Measurements from ENCODE around the gene RTL9. TPM values are rescaled to one million over a fixed set of nuclear protein-coding genes. Genes with fewer than 3 reads are reported as not detected.
A peak's percentile ranks its signal among the peaks of the same experiment; 100 is the strongest.

The RTL9 gene
- polyA plus RNA-seq, 1 of the 3 experiments (the other 2 are of a cell fraction): 0.02 TPM

- Histone ChIP-seq H3F3A (replicated peaks; ENCODE audit: insufficient read depth) (peaks cover 6% of the 10 kb centered on the region), H3K9me2 (no peaks in the 10 kb centered on the region), H2AFZ (ENCODE audit: low read depth) (peak overlapping the region; percentile 36; the same call in 1 of the 2 replicates), H3K27me3 (ENCODE audit: insufficient read depth) (no peaks in the 10 kb centered on the region), H3K9me3 (no peaks in the 10 kb centered on the region), H4K20me1 (ENCODE audit: insufficient read depth) (no peaks in the 10 kb centered on the region), H3K4me1 (ENCODE audit: control insufficient read depth in 1 of 2, insufficient read depth in 2 of 2, low read depth in 1 of 2, low read length in 1 of 2) (no peaks in the 10 kb centered on the region), H3K27ac (ENCODE audit: low read depth in 2 of 2, low read length in 1 of 2) (peak overlapping the region in 1 of 2 experiments; percentile 83; a peak in 2 of 4 replicates), H3K4me2 (peak overlapping the region; percentile 20; the same call in 1 of the 2 replicates), H3K4me3 (ENCODE audit: low read depth in 2 of 2, low read length in 1 of 2) (no peak overlapping the region), H3K9ac (peak overlapping the region; percentile 52; the same call in 1 of the 2 replicates), H3K79me2 (ENCODE audit: insufficient read depth) (no peaks in the 10 kb centered on the region), H3K36me3 (replicated peaks in 1 of 2; ENCODE audit: control insufficient read depth in 1 of 2, insufficient read depth in 2 of 2, low read length in 1 of 2) (no peaks in the 10 kb centered on the region)
- 32% methylated on average over 11 of the region's 11 CpGs for WGBS (ENCODE audit: low lambda C conversion rate)
- no peak for DNase-seq
- ChIA-PET POLR2A (no interaction called here), CTCF (no interaction called here)
- TF ChIP-seq MEF2A (IDR thresholded peaks at IDR 0.05; ENCODE audit: borderline replicate concordance, low read depth): no peak
- peak; percentile 62 for TF ChIP-seq JUND (IDR thresholded peaks at IDR 0.05)
- peak; percentile 25; the same call in 1 of the 2 replicates for TF ChIP-seq MAX (IDR thresholded peaks at IDR 0.05; ENCODE audit: low read depth)
- TF ChIP-seq POLR2AphosphoS5 (IDR thresholded peaks at IDR 0.05; ENCODE audit: low read depth, low read length): no peak; the same call in 1 of the 2 replicates
- TF ChIP-seq FOSL2 (IDR thresholded peaks at IDR 0.05; ENCODE audit: borderline replicate concordance, low read depth): peak; percentile 64; the same call in 1 of the 2 replicates
- TF ChIP-seq CTCF (IDR thresholded peaks at IDR 0.05): no peak
- peak in 1 of 2 experiments; percentile 45; a peak in 1 of 4 replicates for TF ChIP-seq EP300 (IDR thresholded peaks at IDR 0.05; ENCODE audit: borderline replicate concordance in 1 of 2, low read depth in 1 of 2, low read length in 1 of 2)
- TF ChIP-seq NFIC (IDR thresholded peaks at IDR 0.05; ENCODE audit: borderline replicate concordance): peak; percentile 35; the same call in 1 of the 2 replicates
- TF ChIP-seq ZBTB33 (IDR thresholded peaks at IDR 0.05; ENCODE audit: borderline replicate concordance, low read depth): no peak
- TF ChIP-seq PBX3 (IDR thresholded peaks at IDR 0.05): peak; percentile 83
- TF ChIP-seq TCF12 (IDR thresholded peaks at IDR 0.05): peak; percentile 71
- TF ChIP-seq REST (IDR thresholded peaks at IDR 0.05; ENCODE audit: low read depth, low read length): no peak
Measured at GRCh38 chrX:110341189-110342035, 17.2 kb upstream of the RTL9 start.

All from SK-N-SH (cell line).